K562 (cell line): Measurements from ENCODE around the gene SLC7A9. TPM values are rescaled to one million over a fixed set of nuclear protein-coding genes. Genes with fewer than 3 reads are reported as not detected.

Experiments used
- ARID1B ChIP-seq: fragments of 450-650 bp; IDR thresholded peaks from 2 replicates; pipeline ENCODE4 v1.6.1; 2016; ENCODE audit warnings: antibody characterized with exemption, mild to moderate bottlenecking, inconsistent platforms
- ATF7 ChIP-seq: fragments of 450-650 bp; IDR thresholded peaks from 2 replicates; pipeline ENCODE4 v1.7.1; 2014; ENCODE audit warnings: mild to moderate bottlenecking, moderate library complexity
- CTBP1 ChIP-seq: fragments of 450-650 bp; IDR thresholded peaks from 2 replicates; pipeline ENCODE4 v1.6.1; 2016; ENCODE audit warnings: borderline replicate concordance
- FOSL1 ChIP-seq: fragments of 200-800 bp; sonication (Bioruptor generic); conservative IDR thresholded peaks from 2 replicates; pipeline ENCODE4 v1.6.1; 2016; ENCODE audit warnings: missing genetic modification characterization, missing compliant biosample characterization
- FOXK1 ChIP-seq: sonication (generic); formaldehyde crosslinking; IDR thresholded peaks from 2 replicates; pipeline ENCODE4 v1.8.0; 2022; ENCODE audit warnings: missing genetic modification reagents, mild to moderate bottlenecking, borderline replicate concordance
- FOXK2 ChIP-seq, 2 experiments: fragments of 450-650 bp; IDR thresholded peaks in 1 of 2; conservative IDR thresholded peaks in 1 of 2; 2 replicates each; pipeline ENCODE4 v1.6.1; 2016; ENCODE audit warnings: low read depth in 2 of 2, mild to moderate bottlenecking in 1 of 2
- KLF6 ChIP-seq: fragments of 250-450 bp; sonication (Bioruptor Pico); IDR thresholded peaks from 2 replicates; pipeline ENCODE4 v1.4.0; 2020; ENCODE audit warnings: mild to moderate bottlenecking, moderate library complexity, borderline replicate concordance
- L3MBTL2 ChIP-seq: fragments of 450-650 bp; IDR thresholded peaks from 2 replicates; pipeline ENCODE4 v1.6.1; 2016; ENCODE audit warnings: mild to moderate bottlenecking, moderate library complexity
- LEF1 ChIP-seq: fragments of 450-650 bp; IDR thresholded peaks from 2 replicates; pipeline ENCODE4 v1.6.1; 2016; ENCODE audit warnings: mild to moderate bottlenecking
- RCOR1 ChIP-seq, 2 experiments: IDR thresholded peaks; 2 replicates each; pipeline ENCODE4 v1.6.1; 2012; ENCODE audit warnings: low read depth in 2 of 2, low read length in 2 of 2, borderline replicate concordance in 1 of 2, improper control_type of control experiment in 1 of 2
- SMAD3 ChIP-seq: fragments of 450-650 bp; formaldehyde crosslinking; conservative IDR thresholded peaks from 2 replicates; pipeline ENCODE4 v1.4.0; 2020; ENCODE audit warnings: mild to moderate bottlenecking
- SP2 ChIP-seq: IDR thresholded peaks from 2 replicates; pipeline ENCODE4 v1.6.1; 2011; ENCODE audit warnings: mild to moderate bottlenecking, low read depth, low read length, moderate library complexity; ENCODE audit not compliant: poor library complexity, severe bottlenecking; ENCODE audit errors: extremely low read depth
- SRSF1 ChIP-seq: fragments of 200-400 bp; formaldehyde crosslinking; IDR thresholded peaks from 2 replicates; pipeline ENCODE4 v1.6.1; 2017; ENCODE audit warnings: mild to moderate bottlenecking, low read depth, low read length, moderate library complexity
- TEAD1 ChIP-seq, 2 experiments: fragments of 450-650 bp in 1 of 2; sonication (generic) in 1 of 2; formaldehyde crosslinking; IDR thresholded peaks; 2 replicates each; pipeline versions ENCODE4 v1.4.0 to v1.8.0; 2020 to 2022; ENCODE audit warnings: mild to moderate bottlenecking in 2 of 2, missing genetic modification reagents in 1 of 2
- TEAD4 ChIP-seq, 2 experiments: sonication (generic) in 1 of 2; formaldehyde crosslinking in 1 of 2; IDR thresholded peaks; 2 replicates each; pipeline versions ENCODE4 v1.6.1 to v1.8.0; 2012 to 2022; ENCODE audit warnings: borderline replicate concordance in 1 of 2, inconsistent platforms in 1 of 2, low read length in 1 of 2, mild to moderate bottlenecking in 1 of 2, missing genetic modification reagents in 1 of 2
- ZC3H4 ChIP-seq: sonication (generic); formaldehyde crosslinking; IDR thresholded peaks from 2 replicates; pipeline ENCODE4 v1.9.0; 2021; ENCODE audit warnings: missing genetic modification reagents, borderline replicate concordance
- ZFP36 ChIP-seq: fragments of 150-350 bp; IDR thresholded peaks from 2 replicates; pipeline ENCODE4 v1.6.1; 2018; ENCODE audit warnings: low read length, low read depth; ENCODE audit not compliant: partially characterized antibody
- ZNF124 ChIP-seq: sonication (generic); formaldehyde crosslinking; IDR thresholded peaks from 2 replicates; pipeline ENCODE4 v1.8.1; 2022; ENCODE audit warnings: missing genetic modification reagents
- ZNF224 ChIP-seq: sonication (generic); formaldehyde crosslinking; IDR thresholded peaks from 2 replicates; pipeline ENCODE4 v1.8.0; 2022; ENCODE audit warnings: mild to moderate bottlenecking, missing genetic modification reagents
- ZNF589 ChIP-seq: fragments of 200-800 bp; sonication (Bioruptor generic); IDR thresholded peaks from 2 replicates; pipeline ENCODE4 v1.6.1; 2016; ENCODE audit warnings: low read depth, missing genetic modification characterization, missing compliant biosample characterization
- polyA plus RNA-seq, 8 experiments: library from polyadenylated mRNA; depleted of rRNA in 4 of 8; stranded (reverse) in 5 of 8; unstranded in 3 of 8; fragments of >200 nt; fragmentation: Nextera tagmentation in 2 of 8; fragmentation: Illumina TruSeq in 1 of 8; extraction: Ambion mirVana in 2 of 8; extraction: Trizol in 1 of 8; gene quantifications; 2 replicates each; pipeline versions ENCODE4 v1.2.1 to v1.2.3, GENCODE V29; 2011 to 2014; ENCODE audit warnings: inconsistent platforms in 1 of 8, missing spikeins in 1 of 8
- total RNA-seq, 7 experiments: library from RNA; depleted of rRNA in 6 of 7; stranded (reverse); fragments of >200 nt in 6 of 7; fragmentation: Illumina TruSeq in 2 of 7; extraction: Trizol in 2 of 7; gene quantifications; 2 replicates each; pipeline versions ENCODE4 v1.2.1 to v1.2.3, GENCODE V29; 2011 to 2021; ENCODE audit warnings: low replicate concordance in 1 of 7
- TF ChIP-seq, protein P1 (sequence below): sonication (generic); formaldehyde crosslinking; IDR thresholded peaks from 2 replicates; pipeline ENCODE4 v1.8.0; 2022; ENCODE audit warnings: mild to moderate bottlenecking, missing genetic modification reagents
- TF ChIP-seq, protein P2 (sequence below): fragments of 250-450 bp; sonication (Bioruptor Pico); IDR thresholded peaks from 2 replicates; pipeline ENCODE4 v1.9.0; 2021; ENCODE audit warnings: mild to moderate bottlenecking
- TF ChIP-seq, protein P3 (sequence below), 2 experiments: fragments of 450-650 bp in 1 of 2; sonication (generic) in 1 of 2; formaldehyde crosslinking in 1 of 2; IDR thresholded peaks in 1 of 2; conservative IDR thresholded peaks in 1 of 2; 2 replicates each; pipeline versions ENCODE4 v1.6.1 to v1.8.1; 2016 to 2023; ENCODE audit warnings: mild to moderate bottlenecking in 2 of 2, moderate library complexity in 2 of 2, inconsistent platforms in 1 of 2, missing genetic modification reagents in 1 of 2

Gene SLC7A9
- total and polyA plus RNA-seq, 9 of the 15 experiments (the other 6 are each of a cell fraction or from before 2014, with no cell fraction given): not detected

DNA sequence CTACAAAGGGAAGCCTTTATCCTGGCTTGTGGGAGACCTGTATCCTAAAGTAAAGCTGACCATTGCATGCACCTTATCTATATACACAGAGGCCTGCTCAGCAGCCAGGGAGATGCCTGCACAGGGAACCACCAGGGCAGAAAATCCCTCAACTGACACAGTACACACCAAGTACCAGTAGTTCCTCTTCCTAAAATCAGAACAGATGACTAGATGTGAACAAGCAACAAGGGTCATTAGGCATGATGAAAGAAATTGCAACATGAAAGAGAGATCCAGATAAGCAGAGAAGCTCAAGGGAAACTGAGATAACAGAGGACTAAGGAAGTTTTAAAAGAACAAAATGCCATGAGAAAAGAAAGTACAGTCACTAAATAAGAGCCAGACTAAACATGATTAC lies 39.7 kb upstream of the SLC7A9 start (continued):
- TF ChIP-seq, protein P1, sequence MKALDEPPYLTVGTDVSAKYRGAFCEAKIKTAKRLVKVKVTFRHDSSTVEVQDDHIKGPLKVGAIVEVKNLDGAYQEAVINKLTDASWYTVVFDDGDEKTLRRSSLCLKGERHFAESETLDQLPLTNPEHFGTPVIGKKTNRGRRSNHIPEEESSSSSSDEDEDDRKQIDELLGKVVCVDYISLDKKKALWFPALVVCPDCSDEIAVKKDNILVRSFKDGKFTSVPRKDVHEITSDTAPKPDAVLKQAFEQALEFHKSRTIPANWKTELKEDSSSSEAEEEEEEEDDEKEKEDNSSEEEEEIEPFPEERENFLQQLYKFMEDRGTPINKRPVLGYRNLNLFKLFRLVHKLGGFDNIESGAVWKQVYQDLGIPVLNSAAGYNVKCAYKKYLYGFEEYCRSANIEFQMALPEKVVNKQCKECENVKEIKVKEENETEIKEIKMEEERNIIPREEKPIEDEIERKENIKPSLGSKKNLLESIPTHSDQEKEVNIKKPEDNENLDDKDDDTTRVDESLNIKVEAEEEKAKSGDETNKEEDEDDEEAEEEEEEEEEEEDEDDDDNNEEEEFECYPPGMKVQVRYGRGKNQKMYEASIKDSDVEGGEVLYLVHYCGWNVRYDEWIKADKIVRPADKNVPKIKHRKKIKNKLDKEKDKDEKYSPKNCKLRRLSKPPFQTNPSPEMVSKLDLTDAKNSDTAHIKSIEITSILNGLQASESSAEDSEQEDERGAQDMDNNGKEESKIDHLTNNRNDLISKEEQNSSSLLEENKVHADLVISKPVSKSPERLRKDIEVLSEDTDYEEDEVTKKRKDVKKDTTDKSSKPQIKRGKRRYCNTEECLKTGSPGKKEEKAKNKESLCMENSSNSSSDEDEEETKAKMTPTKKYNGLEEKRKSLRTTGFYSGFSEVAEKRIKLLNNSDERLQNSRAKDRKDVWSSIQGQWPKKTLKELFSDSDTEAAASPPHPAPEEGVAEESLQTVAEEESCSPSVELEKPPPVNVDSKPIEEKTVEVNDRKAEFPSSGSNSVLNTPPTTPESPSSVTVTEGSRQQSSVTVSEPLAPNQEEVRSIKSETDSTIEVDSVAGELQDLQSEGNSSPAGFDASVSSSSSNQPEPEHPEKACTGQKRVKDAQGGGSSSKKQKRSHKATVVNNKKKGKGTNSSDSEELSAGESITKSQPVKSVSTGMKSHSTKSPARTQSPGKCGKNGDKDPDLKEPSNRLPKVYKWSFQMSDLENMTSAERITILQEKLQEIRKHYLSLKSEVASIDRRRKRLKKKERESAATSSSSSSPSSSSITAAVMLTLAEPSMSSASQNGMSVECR (CRISPR knock-in tag): no peak
- TF ChIP-seq FOXK1 (CRISPR knock-in tag) (no peak), CTBP1 (peak; percentile 96), ARID1B (peak; percentile 79; the same call in 1 of the 2 replicates), KLF6 (CRISPR knock-in tag) (peak; percentile 21; the same call in 1 of the 2 replicates), ZNF224 (CRISPR knock-in tag) (no peak), ATF7 (peak; percentile 83), SMAD3 (CRISPR knock-in tag) (no peak), ZFP36 (peak; percentile 13), ZNF124 (CRISPR knock-in tag) (no peak), L3MBTL2 (peak; percentile 37; the same call in 1 of the 2 replicates), TEAD1 (CRISPR knock-in tag; IDR thresholded peaks at IDR 0.05) (0 out of 4 replicates have a peak, but pooled peaks of 1 of the 2 experiments have one; percentile 22), RCOR1 (IDR thresholded peaks at IDR 0.05; ENCODE audit: borderline replicate concordance in 1 of 2, low read depth in 2 of 2, low read length in 2 of 2) (peak in 1 of 2 experiments; percentile 99; a peak in 2 of 4 replicates), TEAD4 (IDR thresholded peaks at IDR 0.05; ENCODE audit: low read length) (peak; percentile 54; the same call in 1 of the 2 replicates), TEAD4 (CRISPR knock-in tag; IDR thresholded peaks at IDR 0.05; ENCODE audit: borderline replicate concordance) (no peak), SP2 (no peak), LEF1 (peak; percentile 81; the same call in 1 of the 2 replicates), SRSF1 (no peak), FOSL1 (0 out of 2 replicates have a peak, but pooled peaks have one; percentile 45), ZC3H4 (no peak), FOXK2 (conservative IDR thresholded peaks at IDR 0.05 in 1 of 2, IDR thresholded peaks at IDR 0.05 in 1 of 2; ENCODE audit: low read depth in 2 of 2) (peak; percentile 23 to 29; a peak in 1 of 4 replicates), ZNF589 (CRISPR knock-in tag) (0 out of 2 replicates have a peak, but pooled peaks have one; percentile 43)
- TF ChIP-seq, protein P2, sequence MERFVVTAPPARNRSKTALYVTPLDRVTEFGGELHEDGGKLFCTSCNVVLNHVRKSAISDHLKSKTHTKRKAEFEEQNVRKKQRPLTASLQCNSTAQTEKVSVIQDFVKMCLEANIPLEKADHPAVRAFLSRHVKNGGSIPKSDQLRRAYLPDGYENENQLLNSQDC: no peak
- TF ChIP-seq, protein P3, sequence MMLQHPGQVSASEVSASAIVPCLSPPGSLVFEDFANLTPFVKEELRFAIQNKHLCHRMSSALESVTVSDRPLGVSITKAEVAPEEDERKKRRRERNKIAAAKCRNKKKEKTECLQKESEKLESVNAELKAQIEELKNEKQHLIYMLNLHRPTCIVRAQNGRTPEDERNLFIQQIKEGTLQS (IDR thresholded peaks at IDR 0.05): peak; percentile 84; the same call in 1 of the 2 replicates
- TF ChIP-seq, protein P3 (CRISPR knock-in tag; conservative IDR thresholded peaks at IDR 0.05): no peak
